Measurements from ENCODE around the gene GRAMD1A. TPM values are rescaled to one million over a fixed set of nuclear protein-coding genes. Genes with fewer than 3 reads are reported as not detected.

Gene GRAMD1A
- total RNA-seq, 1 experiment from 2014 or later: 125 TPM

DNA sequence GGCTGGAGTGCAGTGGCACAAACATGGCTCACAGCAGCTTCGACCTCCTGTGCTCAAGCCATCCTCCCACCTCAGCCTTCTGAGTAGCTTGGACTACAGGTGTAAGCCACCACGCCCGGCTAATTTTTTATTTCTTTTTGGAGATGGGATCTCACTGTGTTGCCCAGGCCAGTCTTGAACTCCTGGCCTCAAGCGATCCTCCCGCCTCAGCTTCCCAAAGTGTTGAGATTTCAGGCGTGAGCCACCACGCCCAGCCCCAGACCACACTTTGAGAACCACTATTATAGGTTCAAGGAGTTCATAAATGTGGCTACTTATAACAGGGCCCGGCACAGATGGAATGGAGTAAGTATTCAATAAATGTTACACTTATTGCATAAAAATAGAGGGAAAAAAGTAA, 26.9 kb downstream of the GRAMD1A start:
- Mint-ChIP-seq H3K27me3 (ENCODE audit: low read depth) (peaks cover 31% of the 10 kb centered on the region), H3K4me1 (peaks cover 13 to 15% of the 10 kb centered on the region in 2 experiments), H3K36me3 (ENCODE audit: insufficient read depth in 1 of 3, low read depth in 3 of 3) (peaks cover 31 to 64% (median 52%) of the 10 kb centered on the region in 3 experiments; a peak in 6 of 7 replicates), H3K27ac (peak overlapping the region in 1 of 3 experiments; percentile 32; a peak in 2 of 7 replicates), H3K4me3 (no peak overlapping the region), H3K9me3 (no peaks in the 10 kb centered on the region; a peak in 2 of 5 replicates)
- Histone ChIP-seq H3K4me2 (ENCODE audit: insufficient read depth, insufficient read length, low read length) (no peak overlapping the region), H3T11ph (ENCODE audit: low read length) (no peak overlapping the region), H4K5ac (ENCODE audit: insufficient read length, low read depth, low read length) (no peak overlapping the region), H3K18ac (ENCODE audit: insufficient read length, low read depth, low read length) (no peak overlapping the region), H3K14ac (ENCODE audit: insufficient read depth, low read length) (no peak overlapping the region), H4K91ac (ENCODE audit: insufficient read length, low read depth, low read length) (no peak overlapping the region), H3K27ac (ENCODE audit: insufficient read length, low read depth, low read length) (no peak overlapping the region), H2BK12ac (ENCODE audit: insufficient read length, low read depth, low read length) (no peak overlapping the region), H3K79me1 (ENCODE audit: insufficient read depth, low read depth, low read length, poor library complexity, severe bottlenecking) (no peaks in the 10 kb centered on the region), H4K8ac (replicated peaks; ENCODE audit: insufficient read length, low read depth, low read length) (no peak overlapping the region), H3K27me3 (ENCODE audit: insufficient read depth, low read length) (peaks cover 9% of the 10 kb centered on the region; the same call in 1 of the 2 replicates), H4K20me1 (ENCODE audit: control insufficient read depth, insufficient read depth, insufficient read length) (no peaks in the 10 kb centered on the region), H2BK120ac (ENCODE audit: low read depth, low read length, poor library complexity, severe bottlenecking) (no peak overlapping the region), H3K23me2 (ENCODE audit: insufficient read length, low read depth, low read length, poor library complexity, severe bottlenecking) (peaks cover 8% of the 10 kb centered on the region), H3K9me3 (ENCODE audit: control insufficient read depth, low read depth, low read length) (no peaks in the 10 kb centered on the region), H3K9ac (ENCODE audit: extremely low read depth, insufficient read length, low read length) (no peak overlapping the region), H2AFZ (ENCODE audit: low read length) (no peak overlapping the region), H2BK5ac (ENCODE audit: insufficient read length, low read length) (no peak overlapping the region), H2AK5ac (ENCODE audit: insufficient read length, low read length) (no peak overlapping the region), H2BK15ac (ENCODE audit: low read depth, low read length) (no peak overlapping the region), H3K56ac (ENCODE audit: insufficient read length, low read depth, low read length) (no peak overlapping the region), H3K4ac (ENCODE audit: low read depth, low read length) (no peak overlapping the region), H3K79me2 (ENCODE audit: insufficient read depth, low read length) (no peaks in the 10 kb centered on the region), H3K4me1 (ENCODE audit: insufficient read depth, low read length) (no peaks in the 10 kb centered on the region), H3K23ac (ENCODE audit: insufficient read length, low read depth, low read length) (no peak overlapping the region), H2BK20ac (ENCODE audit: low read depth, low read length, poor library complexity, severe bottlenecking) (no peak overlapping the region)
- DNase-seq: no peak
- no CpG with 5 or more reads among the region's 8 CpGs for WGBS (ENCODE audit: extremely low coverage, insufficient read length, low lambda C conversion rate)
- TF ChIP-seq, protein P1, sequence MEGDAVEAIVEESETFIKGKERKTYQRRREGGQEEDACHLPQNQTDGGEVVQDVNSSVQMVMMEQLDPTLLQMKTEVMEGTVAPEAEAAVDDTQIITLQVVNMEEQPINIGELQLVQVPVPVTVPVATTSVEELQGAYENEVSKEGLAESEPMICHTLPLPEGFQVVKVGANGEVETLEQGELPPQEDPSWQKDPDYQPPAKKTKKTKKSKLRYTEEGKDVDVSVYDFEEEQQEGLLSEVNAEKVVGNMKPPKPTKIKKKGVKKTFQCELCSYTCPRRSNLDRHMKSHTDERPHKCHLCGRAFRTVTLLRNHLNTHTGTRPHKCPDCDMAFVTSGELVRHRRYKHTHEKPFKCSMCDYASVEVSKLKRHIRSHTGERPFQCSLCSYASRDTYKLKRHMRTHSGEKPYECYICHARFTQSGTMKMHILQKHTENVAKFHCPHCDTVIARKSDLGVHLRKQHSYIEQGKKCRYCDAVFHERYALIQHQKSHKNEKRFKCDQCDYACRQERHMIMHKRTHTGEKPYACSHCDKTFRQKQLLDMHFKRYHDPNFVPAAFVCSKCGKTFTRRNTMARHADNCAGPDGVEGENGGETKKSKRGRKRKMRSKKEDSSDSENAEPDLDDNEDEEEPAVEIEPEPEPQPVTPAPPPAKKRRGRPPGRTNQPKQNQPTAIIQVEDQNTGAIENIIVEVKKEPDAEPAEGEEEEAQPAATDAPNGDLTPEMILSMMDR (conservative IDR thresholded peaks at IDR 0.05): no peak
